GM18519 (cell line): Measurements from ENCODE around the gene LPP.

Experiments used
- ATAC-seq: cut with Tn5 transposase; IDR thresholded peaks from one replicate; pipeline ENCODE4 v1.9.1; 2021; ENCODE audit warnings: mild to moderate bottlenecking, moderate library complexity; ENCODE audit not compliant: unreplicated experiment, low FRiP score

The LPP gene

GRCh38 chr3:188134856-188135255 lies 19.1 kb upstream of the LPP start:
- no peak for ATAC-seq

- no peak for ATAC-seq
Observed at GRCh38 chr3:188135271-188135670, 18.7 kb upstream of the LPP start.

- no peak for ATAC-seq
Observed at GRCh38 chr3:188137051-188137450, 16.9 kb upstream of the LPP start.

GRCh38 chr3:188139466-188139865 lies 14.5 kb upstream of the LPP start:
- ATAC-seq, result no peak

GRCh38 chr3:188146219-188146618 lies 7.7 kb upstream of the LPP start:
- ATAC-seq, result no peak

GRCh38 chr3:188147782-188148181 lies 6.2 kb upstream of the LPP start:
- no peak for ATAC-seq

- no peak for ATAC-seq
Observed at GRCh38 chr3:188148318-188148717, 5.6 kb upstream of the LPP start.

- ATAC-seq, result no peak
Observed at GRCh38 chr3:188149587-188149986, 4.4 kb upstream of the LPP start.

- no peak for ATAC-seq
Observed at GRCh38 chr3:188150982-188151381, 3.0 kb upstream of the LPP start.

GRCh38 chr3:188151438-188151837 lies 2.5 kb upstream of the LPP start:
- ATAC-seq, result no peak

- ATAC-seq, result no peak
Observed at GRCh38 chr3:188152660-188153436, 1.1 kb upstream of the LPP start.

GRCh38 chr3:188153437-188154013 lies 432 bp upstream of the LPP start:
- ATAC-seq, result no peak

GRCh38 chr3:188154809-188155574 lies 1.0 kb downstream of the LPP start:
- ATAC-seq, result no peak

- ATAC-seq, result no peak
Observed at GRCh38 chr3:188156056-188156455, 2.1 kb downstream of the LPP start.

- ATAC-seq, result no peak
Observed at GRCh38 chr3:188157407-188157806, 3.5 kb downstream of the LPP start.

GRCh38 chr3:188157971-188158370 lies 4.0 kb downstream of the LPP start:
- no peak for ATAC-seq

GRCh38 chr3:188158731-188159310 lies 4.9 kb downstream of the LPP start:
- no peak for ATAC-seq

GRCh38 chr3:188160751-188161150 lies 6.8 kb downstream of the LPP start:
- no peak for ATAC-seq

GRCh38 chr3:188164248-188164687 lies 10.3 kb downstream of the LPP start:
- no peak for ATAC-seq

GRCh38 chr3:188165596-188165995 lies 11.6 kb downstream of the LPP start:
- no peak for ATAC-seq

- ATAC-seq, result no peak
Observed at GRCh38 chr3:188166441-188166840, 12.5 kb downstream of the LPP start.
